ENCODE results near the gene TIGD3.

TIGD3 gene

GRCh38 chr11:65310736-65311135, 43.8 kb upstream of the TIGD3 start:
- TF ChIP-seq ZFX (IDR thresholded peaks at IDR 0.05; ENCODE audit: borderline replicate concordance): no peak
- no peak for TF ChIP-seq CTCF (IDR thresholded peaks at IDR 0.05)
- no peak overlapping the region for H3K27ac ChIP-seq

- H3K27ac ChIP-seq: no peak overlapping the region
- no peak for TF ChIP-seq CTCF (IDR thresholded peaks at IDR 0.05)
- TF ChIP-seq ZFX (IDR thresholded peaks at IDR 0.05; ENCODE audit: borderline replicate concordance): no peak
Observed at GRCh38 chr11:65311170-65311678, 43.3 kb upstream of the TIGD3 start.

GRCh38 chr11:65314501-65315203, 39.9 kb upstream of the TIGD3 start, which contains the start of gene CDC42EP2:
TSS of gene CDC42EP2 (plus strand) at chr11:65314866. CDS start at chr11:65320899, 6,033 bp downstream.
- TF ChIP-seq CTCF (IDR thresholded peaks at IDR 0.05): no peak
- TF ChIP-seq ZFX (IDR thresholded peaks at IDR 0.05; ENCODE audit: borderline replicate concordance): no peak
- peak within 1 kb of the TSS; percentile 92 for H3K27ac ChIP-seq

GRCh38 chr11:65315204-65315865, 39.2 kb upstream of the TIGD3 start:
- TF ChIP-seq ZFX (IDR thresholded peaks at IDR 0.05; ENCODE audit: borderline replicate concordance) (no peak), CTCF (IDR thresholded peaks at IDR 0.05) (peak; percentile 98)
- peak overlapping the region; percentile 92 for H3K27ac ChIP-seq

- TF ChIP-seq ZFX (IDR thresholded peaks at IDR 0.05; ENCODE audit: borderline replicate concordance) (no peak), CTCF (IDR thresholded peaks at IDR 0.05) (peak; percentile 65)
Observed at GRCh38 chr11:65315866-65316226, 38.7 kb upstream of the TIGD3 start.

GRCh38 chr11:65316227-65317024, 38.1 kb upstream of the TIGD3 start:
- H3K27ac ChIP-seq: peak overlapping the region; percentile 92
- TF ChIP-seq CTCF (IDR thresholded peaks at IDR 0.05): no peak

More at GRCh38 chr11:65315866-65316226, 38.7 kb upstream of the TIGD3 start:
- peak overlapping the region; percentile 92 for H3K27ac ChIP-seq

All from 22Rv1 (cell line).